NCI-H128 (cell line): Measurements from ENCODE around the gene ACLY.
"Not testable (repeated sequence)": the region's sequence is repeated elsewhere in the genome, so short reads cannot be mapped to it uniquely, and the experiment has no call there.

Experiments
- DNase-seq: peaks from one replicate; lab custom pipeline; 2025; ENCODE audit not compliant: unreplicated experiment; lab: John Stamatoyannopoulos, UW

The ACLY gene

DNA sequence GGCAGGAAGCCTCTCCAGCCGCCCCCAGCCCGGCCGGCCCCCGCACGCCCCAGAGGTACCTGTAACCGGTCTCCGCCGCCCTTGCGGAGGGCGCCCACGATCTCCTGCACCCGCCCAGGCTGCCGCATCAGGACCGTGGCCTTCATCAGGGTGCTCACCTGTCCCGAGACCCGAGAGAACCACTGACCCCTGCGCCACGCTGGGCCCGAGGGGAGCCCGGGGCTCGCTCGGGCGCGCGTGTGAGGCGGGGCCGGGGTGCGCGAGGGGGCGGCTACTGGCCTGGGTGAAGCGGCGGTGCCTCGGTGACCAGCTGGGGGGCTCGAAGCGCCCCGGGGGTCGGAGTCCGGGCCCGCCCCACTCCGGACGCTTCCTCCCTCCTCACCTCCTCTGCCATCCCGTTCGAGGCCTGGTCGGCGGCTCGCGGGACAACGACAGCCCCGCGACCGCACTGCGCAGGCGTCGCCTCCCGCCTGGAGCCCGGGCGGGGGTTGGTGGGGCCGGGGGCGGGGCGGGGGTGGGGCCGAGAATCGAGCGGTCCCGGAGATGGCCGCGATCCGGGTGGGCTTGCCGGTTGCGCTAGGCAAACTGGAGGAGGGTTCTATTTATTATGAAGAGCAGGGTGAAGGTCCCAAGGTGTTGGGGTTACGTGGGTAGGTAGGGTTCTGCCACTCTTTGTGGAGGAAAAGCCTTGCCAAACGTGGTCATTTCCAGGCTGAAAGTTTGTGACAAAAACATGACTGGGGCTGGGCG, 82.8 kb downstream of the ACLY start, which contains the start of gene NT5C3B:
TSS of gene NT5C3B (minus strand) at position 433 of the 750 bp plus-strand sequence. CDS start at position 394, 39 bp downstream.
- no peak for DNase-seq

GRCh38 chr17:41835214-41835799, 83.4 kb downstream of the ACLY start:
- DNase-seq = no peak

GRCh38 chr17:41829961-41830360, 88.8 kb downstream of the ACLY start:
- not testable (repeated sequence) for DNase-seq

DNA sequence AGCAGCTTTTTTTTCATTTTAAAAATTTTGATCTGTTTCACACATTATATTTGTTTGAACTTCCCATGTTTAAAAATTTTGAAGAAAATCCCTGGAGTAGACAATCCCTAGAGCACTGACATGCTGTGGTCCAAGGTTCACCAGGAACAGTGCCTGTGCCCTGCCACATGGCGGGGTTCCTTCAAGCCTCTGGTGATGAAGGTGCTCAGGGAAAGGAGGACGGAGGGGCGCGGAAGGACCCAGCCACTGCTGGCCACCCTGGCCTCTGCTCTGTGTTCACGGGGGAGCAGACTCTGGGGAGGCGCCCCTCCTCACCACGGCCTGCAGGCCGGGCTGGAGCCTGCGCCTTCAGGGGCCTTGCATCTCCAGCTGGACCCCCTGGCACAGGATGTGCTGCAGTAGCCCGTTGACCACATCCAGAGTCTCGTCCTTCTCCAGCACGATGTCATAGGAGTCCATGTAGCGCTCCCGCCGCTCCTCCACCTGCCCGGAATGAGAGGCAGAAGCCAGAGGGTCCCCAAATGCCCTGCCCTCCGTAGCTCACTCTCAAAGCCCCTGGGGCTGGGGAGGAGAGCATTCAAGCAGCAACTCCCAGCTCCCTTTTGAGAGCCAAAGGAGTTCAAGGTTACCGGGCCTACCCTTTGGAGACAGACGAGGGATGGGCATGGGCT, 93.4 kb downstream of the ACLY start:
- no peak for DNase-seq

DNA sequence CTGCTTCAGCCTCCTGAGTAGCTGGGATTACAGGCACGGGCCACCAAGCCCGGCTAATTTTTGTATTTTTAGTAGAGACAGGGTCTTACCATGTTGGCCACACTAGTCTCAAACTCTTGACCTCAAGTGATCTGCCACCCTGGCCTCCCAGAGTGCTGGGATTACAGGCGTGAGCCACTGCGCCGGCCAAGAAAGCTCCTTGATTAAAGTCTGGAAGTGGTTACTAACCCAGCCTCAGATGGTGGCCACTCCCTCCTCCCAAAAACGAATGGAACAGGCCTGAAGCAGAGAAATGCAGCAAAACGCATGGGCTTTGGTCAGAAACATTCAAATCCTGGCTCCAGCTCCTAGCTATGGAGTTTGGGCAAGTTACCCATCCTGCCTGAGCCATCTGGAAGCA, 94.7 kb downstream of the ACLY start:
- DNase-seq = no peak

DNA sequence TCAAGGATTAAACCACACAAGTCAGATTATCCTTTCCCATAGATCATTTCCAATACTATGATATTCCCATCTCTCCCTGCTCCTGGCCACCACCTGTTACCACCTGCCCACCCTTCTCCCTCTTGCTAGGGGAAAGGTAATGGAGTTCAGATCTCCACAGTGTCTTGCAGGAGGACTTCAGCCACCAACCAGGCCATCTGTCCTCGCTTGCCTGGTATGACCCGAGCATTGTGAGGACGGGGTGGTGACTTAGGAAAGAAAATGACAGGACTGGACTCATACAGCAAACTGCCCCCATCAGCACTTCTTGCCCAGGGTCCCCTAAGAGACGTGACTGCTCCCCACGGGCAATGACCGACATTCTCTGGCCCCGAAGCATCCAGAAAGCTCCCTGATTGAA, 95.2 kb downstream of the ACLY start:
- no peak for DNase-seq

DNA sequence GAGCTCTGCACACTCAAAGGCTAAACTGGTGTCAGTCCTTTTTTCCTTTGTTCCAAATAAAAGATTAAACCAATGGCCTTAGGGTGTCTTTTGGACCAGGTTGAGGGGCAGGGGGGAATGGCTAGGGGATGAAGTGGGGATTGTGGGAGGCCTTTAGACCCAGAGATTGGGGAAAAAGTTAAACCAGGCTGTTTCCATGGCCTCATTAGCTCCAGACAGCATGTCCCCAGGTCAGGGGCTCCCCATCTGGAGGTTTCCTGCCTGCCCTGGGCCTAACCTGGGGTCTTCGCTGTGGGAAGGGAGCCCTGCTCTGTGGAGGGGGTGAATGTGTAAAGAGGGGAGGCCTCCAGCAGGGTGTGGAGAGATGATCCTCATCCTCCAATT, 95.6 kb downstream of the ACLY start:
- DNase-seq = no peak

DNA sequence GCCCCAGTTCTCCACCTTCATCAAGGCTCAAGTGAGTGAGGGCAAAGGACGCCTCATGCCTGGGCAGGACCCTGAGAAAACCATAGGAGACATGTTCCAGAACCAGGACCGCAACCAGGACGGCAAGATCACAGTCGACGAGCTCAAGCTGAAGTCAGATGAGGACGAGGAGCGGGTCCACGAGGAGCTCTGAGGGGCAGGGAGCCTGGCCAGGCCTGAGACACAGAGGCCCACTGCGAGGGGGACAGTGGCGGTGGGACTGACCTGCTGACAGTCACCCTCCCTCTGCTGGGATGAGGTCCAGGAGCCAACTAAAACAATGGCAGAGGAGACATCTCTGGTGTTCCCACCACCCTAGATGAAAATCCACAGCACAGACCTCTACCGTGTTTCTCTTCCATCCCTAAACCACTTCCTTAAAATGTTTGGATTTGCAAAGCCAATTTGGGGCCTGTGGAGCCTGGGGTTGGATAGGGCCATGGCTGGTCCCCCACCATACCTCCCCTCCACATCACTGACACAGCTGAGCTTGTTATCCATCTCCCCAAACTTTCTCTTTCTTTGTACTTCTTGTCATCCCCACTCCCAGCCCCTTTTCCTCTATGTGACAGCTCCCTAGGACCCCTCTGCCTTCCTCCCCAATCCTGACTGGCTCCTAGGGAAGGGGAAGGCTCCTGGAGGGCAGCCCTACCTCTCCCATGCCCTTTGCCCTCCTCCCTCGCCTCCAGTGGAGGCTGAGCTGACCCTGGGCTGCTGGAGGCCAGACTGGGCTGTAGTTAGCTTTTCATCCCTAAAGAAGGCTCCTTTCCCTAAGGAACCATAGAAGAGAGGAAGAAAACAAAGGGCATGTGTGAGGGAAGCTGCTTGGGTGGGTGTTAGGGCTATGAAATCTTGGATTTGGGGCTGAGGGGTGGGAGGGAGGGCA, 96.3 kb downstream of the ACLY start:
- DNase-seq = no peak

DNA sequence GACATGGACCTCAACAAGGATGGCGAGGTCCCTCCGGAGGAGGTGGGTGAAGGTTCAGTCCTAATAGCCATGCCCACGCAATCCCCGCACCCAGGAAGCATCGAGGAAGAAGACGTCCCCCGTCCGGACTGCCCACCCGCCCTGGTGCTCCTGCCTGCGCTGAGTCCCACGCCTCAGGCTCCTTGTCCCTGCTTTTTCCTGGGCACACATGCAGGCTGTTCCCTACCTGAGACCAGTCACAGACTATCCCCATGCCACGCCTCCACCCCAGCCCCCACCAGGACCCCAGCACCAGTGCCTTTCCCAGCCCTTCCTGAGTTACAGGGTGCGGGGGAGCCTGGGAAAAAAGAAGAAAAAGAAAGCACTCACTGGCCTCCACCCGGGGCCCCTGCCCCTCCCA, 97.0 kb downstream of the ACLY start:
- DNase-seq = no peak

- DNase-seq = no peak
Measured at GRCh38 chr17:41818024-41818423, 100.7 kb downstream of the ACLY start.
